ENCODE data around the gene RASAL2.
"Not testable (repeated sequence)": the region's sequence is repeated elsewhere in the genome, so short reads cannot be mapped to it uniquely, and the experiment has no call there.

The RASAL2 gene

DNA sequence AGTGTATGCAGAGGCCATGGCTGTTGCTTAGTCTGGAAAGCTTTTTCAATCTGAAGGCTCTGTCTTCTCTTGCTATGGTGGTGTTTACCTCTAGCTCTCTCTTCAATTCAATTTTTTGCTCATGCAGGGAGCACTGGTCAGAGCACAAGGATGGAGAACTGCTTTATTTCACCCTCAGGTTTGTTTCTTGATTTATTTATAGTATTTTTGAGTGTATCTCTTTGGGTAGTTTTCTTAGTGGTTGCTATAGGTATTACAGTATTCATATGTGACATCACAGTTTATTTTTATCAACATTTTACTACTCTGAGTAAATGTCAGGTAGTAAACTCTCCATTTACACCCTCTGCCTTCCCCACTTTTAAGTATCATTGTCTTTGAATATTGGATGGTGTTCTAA is 147.9 kb downstream of the RASAL2 start:
- DNase-seq: no peak

DNA sequence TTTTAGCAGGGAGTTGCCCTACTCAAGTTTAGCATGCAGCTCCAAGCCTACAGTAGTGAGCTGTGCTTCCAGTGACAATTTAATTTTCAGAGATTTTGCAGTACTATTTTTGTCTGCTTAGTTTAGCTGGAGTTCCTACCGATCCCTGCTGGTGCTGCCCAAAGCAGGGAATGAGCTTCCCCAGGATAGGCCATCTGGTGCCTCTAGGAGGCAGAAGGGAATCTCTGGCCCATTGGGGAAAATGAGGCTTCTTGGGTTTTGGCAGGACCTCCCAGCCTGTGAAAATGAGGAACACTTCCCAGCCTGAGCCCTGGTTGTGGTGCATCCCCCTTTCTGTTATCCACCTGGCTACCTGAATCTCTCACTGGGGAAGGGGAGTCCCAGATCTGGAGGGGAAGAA is 149.2 kb downstream of the RASAL2 start:
- DNase-seq: no peak

DNA sequence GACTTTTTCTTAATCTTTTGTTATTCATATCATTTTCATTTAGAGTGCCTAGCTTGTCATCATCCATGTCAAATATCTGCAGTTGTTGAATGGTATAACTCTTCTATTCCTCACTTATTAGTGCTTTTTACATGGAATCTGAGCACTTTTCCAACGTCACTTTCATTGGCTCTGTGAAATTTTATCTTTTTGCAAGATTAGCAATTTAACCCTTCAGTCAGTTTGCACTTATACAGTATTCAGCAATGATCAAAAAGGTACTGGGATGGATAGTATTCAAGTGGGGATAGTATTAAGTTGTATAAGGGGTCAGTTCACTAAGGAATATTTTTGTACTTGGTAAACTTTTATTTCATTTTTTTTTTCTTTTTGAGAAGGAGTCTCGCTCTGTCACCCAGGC is 150.0 kb downstream of the RASAL2 start:
- DNase-seq: no peak

DNA sequence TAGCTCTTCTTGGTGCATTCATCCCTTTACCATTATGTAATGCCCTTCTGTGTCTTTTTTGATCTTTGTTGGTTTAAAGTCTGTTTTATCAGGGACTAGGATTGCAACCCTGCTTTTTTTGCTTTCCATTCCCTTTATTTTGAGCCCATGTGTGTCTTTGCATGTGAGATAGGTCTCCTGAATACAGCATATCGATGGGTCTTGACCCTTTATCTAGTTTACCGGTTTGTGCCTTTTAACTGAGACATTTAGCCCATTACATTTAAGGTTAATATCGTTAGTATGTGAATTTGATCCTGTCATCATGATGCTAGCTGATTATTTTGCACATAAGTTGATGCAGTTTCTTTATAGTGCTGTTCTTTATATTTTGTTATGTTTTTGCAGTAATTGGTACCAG is 154.4 kb downstream of the RASAL2 start:
- DNase-seq: not testable (repeated sequence)

DNA sequence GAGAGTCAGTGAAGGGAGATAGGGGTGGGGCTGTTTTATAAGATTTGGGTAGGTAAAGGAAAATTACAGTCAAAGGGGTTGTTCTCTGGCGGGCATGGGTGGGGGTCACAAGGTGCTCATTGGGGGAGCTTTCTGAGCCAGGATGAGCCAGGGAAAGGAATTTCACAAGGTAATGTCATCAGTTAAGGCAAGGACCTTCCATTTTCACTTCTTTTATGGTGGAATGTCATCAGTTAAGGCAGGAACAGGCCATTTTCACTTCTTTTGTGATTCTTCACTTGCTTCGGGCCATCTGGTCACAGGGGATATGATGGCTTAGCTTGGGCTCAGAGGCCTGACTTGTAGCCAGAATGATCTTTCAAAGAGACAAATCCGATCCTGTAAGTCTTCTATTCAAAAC is 159.7 kb downstream of the RASAL2 start:
- not testable (repeated sequence) for DNase-seq

DNA sequence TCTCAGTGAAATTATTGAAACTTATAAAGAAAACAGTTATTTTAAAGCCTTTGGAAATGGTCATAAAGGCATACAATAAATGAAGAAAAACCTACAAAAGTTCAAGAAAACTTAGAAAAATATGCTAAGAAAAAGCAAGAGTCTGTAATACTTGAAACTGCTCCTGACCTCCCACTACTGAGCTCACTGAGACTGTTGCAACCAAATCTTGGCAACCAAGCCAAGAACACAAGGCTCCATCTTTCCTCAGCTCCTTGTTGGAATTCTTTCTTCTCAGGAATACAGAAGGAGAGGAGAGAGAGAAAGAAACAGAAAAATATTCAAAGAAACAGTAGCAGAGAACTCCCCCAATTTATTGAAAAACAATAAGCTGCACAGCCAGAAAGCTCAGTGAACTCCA is 160.5 kb downstream of the RASAL2 start:
- DNase-seq: no peak

DNA sequence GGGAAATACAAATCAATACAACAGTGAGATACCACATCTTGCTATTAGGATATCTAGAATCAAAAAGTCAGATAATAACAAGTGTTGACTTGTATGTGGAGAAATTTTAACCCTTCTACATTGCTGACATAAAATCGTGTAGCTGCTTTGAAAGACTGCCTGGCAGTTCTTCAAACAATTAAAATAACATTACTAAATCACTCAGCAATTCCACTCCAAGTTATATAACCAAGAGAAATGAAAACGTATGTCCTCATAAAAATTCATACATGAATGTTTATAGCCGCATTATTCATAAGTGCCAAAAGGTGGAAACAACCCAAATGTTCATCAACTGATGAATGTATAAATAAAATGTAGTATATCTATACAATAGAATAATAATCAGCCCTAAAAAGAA is 164.6 kb downstream of the RASAL2 start:
- DNase-seq: no peak

DNA sequence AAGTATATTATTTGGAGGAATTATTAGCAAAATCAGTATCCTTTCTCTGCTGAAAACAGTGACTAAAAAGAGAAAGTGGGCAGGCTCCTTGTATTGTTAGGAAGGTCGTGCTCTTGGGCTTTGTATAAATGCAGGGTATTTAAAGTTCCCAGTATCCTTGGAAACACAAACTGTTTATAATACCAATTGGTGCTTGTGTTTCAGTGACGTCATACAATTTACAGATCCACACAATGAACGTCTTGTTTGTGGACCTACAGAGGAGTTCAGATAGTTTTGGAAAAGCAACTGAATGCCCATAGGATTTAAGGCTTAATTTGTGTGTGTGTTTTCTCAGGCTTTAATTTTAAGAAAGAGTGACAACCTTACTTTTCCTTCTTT is 168.2 kb downstream of the RASAL2 start:
- no peak for DNase-seq

DNA sequence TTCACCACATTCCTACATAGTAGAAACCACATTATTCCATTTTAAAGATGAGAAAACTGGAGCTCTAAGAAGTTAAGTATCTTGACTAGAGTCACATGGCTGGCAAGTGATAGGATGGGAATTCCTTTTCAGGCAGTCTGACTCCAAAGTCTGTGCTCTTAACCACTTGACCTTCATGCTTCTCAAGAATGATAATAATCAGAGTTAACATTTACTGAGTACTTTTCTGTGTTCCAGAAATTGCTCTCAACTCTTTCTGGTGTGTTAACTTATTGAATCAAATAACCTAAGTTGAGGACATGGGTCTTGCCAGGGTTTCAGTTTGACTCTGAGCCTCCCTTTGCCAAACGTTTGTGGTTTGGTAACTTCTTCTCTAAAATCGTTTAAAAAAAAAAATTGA is 169.4 kb downstream of the RASAL2 start:
- DNase-seq: no peak

DNA sequence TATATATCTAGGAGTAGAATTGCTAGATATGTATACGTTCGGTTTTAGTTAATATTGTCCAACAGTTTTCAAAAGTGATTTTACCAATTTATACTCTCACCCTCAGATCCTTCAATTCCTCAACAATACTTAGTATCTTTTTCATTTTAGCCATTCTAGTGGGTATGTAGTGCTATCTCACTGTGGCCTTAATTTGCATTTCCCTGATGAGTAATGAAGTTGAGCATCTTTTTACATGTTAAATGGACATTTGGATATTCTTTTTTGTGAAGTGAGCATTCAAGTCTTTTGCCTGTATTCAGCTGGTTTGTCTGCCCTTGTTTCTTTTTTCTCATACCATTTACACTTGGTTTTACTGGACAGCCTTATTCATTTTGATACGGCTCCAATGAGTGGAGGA is 172.2 kb downstream of the RASAL2 start:
- DNase-seq: no peak

DNA sequence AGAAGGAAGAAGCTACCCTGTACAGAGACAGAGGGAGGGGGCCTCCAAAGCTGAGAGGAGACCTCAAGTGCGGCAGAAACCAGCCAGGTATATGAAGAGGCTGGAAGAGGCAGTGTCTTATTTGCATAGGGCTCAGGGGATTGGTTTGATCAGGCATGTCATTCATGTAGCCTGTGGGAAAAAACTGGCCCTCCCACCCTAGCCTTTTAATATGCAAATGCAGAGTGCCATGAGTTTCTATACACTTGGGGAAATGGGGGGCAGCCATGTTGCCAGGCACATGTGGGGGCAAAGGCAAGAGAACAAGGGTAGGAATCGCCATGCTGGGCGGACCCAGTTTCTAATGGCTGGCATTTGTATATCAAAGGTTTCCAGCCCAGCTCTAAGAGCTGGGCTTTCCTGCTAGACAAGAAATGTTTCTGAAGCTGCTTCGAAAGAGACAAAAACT is 172.7 kb downstream of the RASAL2 start:
- DNase-seq: no peak

DNA sequence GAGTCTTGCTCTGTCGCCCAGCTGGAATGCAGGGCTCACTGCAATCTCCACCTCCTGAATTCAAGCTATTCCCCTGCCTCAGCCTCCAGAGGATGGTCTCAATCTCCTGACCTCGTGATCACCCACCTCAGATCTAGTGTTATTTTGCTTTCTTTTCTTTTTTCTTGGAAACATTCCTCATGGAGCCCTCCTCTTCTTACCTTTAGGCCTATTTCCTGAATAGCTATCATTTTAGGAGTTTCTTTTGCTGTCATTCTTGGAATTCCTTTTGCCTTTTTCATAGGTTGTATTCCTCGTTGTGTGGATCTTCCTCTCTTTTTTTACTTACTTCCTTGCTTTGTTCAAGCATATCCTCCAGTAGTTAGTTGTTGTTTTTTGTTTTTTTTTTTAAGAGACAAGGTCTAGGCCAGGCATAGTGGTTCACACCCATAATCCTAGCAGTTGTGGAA is 173.8 kb downstream of the RASAL2 start:
- DNase-seq: no peak

DNA sequence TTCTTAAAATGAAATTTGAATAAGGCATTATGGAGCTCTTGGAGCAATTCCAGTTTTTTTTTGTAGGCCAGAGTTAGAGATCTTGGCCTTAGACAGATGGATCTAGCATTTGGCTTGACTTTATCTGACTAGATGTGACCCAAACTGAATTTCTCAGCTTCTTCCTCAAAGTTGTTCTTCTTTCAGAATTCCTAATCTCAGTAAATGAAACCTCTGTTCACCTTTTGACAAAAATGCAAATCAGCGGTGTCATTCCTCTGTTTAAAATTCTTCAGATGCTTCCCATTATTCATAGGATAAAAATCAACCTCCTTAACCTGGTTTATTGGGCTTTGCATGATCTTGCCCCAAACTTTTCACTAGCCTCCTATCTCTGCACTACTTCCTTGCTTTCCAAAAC is 177.6 kb downstream of the RASAL2 start:
- no peak for DNase-seq

DNA sequence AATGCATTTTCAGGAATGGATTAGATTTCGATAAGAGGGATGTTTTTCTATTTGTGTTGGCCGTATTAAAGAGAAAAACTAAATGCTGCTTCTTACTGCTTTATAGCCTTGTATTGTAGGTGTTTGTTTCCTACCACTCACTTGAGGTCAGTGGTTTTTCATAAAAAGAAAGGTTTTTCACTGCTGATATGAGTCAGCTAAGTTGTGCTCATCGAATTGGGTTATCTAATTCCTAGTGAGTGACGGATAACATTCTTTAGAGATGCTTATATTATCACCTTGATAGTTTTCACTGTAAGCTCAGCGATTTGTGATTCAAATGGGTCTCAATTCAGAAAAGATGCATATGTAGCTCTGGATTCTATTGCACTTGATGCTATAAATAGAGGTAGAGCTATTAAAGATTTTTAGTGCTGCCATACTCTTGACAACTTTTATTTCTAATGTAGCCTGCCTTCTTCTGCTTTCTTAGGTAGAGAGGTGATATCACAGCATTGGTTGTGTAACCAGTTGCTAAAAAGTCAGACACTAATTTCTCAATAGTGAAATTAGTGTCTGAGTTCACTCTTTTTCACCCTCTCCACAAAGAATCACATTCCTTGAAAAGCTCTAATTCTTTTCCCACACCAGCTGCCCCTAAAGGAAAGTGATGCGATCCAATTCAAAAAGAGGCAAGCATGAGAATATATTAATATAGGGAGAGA is 180.0 kb downstream of the RASAL2 start:
- DNase-seq: no peak

DNA sequence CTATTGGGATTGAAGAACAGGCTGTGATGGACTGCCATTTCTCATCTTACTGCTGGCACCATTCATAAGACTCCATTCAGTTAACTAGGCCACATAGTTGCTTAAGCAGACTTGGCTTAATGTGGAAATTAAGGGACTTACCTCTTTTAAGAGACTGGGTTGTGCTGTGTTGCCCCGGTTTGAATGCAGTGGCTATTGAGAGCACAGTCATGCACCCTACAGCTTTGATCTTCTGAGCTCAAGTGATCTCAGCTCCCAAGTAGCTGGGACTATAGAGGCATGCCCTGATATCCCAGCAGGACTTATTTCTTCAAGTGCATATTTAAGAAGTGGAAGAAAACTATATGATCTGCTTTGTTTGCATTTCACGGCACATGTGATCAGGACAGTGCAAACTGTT is 181.1 kb downstream of the RASAL2 start:
- no peak for DNase-seq

DNA sequence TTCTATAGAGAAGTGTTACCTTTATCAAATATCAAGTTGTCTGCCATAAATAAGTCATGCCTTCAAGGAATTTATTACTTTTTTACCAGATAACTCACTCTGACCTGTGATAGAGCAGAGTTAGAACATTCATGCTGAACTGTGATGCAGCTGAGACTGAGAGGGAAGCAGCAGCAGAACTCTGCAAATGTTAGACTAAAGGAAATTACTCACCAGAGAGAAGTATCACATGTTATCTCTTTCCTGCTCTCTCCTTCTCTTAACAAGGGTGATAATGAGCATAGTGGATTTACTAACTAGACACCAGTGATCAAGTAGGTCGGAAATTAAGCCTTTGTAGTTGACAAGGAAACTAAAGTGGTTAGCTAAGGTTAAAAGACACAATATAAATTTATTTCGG is 181.6 kb downstream of the RASAL2 start:
- DNase-seq: no peak

DNA sequence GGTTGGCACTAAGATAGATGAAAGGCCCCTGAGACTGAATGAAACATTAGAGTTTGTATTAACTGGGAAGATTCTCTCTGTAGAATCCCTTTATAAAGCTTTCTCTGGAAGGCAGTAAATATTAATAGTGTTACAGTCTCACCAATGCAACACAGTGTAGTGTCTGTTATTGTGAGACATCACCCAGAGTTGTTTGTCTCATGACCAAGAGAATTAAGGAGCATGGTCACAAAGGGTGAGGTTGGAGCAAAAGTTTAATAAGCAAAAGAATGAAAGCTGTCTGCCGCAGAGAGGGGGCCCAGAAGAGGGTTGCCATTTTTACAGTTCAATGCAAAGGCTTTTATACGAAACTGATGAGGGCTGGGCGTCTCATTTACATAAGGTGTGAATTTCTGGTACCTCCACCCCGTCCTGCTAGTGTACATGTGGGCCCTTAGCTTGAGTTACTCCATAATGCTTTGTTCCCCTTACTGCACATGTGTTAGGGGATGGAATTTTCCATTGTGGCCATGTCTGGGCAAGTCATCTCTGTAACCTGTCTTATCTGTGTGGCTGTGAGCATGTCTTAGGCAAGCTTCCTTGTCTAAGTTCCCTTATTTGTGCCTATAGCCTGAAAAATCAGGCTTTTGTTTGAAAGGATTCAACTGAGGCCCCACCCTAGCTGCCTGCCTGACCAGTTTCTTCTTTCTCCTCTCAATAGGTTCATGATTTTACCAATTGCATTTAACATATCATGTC is 184.1 kb downstream of the RASAL2 start:
- DNase-seq: no peak

DNA sequence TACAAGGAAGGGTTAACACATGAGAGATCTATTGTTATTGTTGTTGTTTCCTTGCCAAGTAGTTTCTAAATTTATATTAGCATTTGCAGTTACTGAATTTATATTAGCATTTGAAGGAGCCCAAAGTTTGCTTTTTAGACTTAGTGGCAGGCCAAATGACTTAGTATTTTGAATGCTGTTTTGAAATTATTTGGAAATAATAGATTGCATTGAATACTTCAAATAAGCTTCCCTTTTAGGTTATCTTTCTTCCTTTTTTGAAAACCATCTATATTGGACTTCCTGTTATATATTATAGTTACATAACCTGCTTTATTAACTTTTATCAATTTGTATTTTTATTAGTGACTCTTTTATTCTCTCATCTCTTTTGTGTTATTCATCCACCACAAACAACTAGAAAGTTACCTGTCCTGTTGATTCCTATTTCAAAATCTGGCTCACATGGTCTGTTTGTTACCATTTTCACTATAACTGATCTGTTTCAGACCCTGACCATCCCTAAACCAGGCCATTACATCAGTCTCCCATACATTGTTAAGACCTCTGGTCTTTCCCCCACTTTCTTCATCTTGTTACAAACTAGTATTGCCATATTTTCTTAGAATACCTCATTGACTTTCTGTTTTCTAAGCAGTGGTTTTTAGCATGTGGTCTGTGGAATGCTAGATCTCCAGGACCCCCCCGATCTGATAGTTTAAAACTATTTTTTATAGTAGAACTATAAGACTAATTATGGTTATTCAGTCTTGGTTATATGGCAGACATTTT is 185.2 kb downstream of the RASAL2 start:
- no peak for DNase-seq

DNA sequence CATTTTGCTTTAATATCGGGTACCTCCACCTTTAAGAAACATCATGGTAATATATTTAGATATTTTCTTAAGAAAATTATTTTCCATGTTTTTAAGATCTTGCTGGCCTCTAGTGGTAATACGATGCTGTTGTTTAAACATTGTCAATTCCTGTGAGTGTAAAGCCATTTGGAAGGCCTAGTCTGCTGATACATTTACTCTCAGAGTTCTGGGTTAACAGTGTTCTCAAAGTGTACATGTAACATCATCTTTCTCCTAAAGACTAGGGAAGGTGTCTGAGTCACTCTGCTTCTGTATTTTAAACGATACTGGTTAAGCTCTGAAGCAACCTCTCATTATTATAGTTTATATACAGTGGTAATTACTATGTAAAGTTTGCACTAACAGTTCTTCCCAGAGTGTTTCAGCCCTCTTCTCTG is 189.1 kb downstream of the RASAL2 start:
- DNase-seq: no peak

DNA sequence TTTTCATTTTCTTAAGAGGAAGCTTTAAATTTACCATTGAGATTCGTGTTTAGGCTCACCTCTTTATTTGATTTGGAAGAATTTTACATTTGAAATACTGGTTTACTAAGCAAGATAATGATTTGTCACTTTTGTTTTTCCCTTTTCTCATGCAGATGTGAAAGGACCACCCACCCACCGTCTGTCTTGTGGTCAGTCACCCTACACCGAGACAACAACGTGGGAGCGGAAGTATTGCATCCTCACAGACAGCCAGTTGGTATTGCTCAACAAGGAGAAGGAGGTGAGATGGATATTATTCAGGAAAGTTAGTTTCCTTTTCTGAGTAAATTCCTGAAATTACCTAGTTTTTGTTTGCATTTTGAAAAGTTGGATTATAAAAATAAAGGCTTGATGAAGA is 189.5 kb downstream of the RASAL2 start:
- no peak for DNase-seq

DNA sequence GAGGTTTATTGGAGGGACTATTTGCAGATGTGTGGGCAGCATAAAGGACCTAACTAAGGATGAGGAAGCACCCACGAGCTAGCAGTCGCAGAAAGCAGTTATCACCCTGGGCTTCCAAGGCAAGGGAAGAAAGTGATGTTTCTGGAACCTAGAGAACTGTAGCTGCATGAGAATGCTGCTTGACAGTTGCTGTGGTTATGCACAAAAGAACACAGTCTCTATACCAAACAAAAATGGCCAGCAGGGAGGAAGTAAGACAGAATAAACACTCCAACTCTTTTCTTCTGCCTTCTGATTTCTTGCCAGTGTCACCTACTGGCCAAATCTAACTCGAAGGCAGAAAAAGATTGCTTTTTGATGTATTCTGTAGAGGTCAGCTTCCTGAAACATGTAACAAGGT is 190.2 kb downstream of the RASAL2 start:
- no peak for DNase-seq

DNA sequence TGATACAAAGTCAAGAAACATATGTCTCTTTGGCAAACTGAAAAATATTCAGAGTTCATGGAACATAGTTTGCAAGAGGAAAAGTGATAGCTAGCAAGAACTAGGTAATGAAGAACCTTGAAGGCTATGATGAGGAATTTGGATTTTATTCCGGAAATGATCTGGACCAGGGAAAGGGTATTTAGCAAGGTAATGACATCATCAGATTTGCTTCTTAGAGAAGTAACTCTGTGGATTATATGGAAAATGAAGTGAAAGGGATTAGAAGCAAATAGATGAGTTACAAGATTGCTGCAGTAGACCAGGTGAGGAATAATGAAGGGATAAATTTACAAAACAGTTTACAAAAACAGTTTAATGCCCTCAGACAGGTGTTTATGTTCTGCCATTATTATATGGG is 197.3 kb downstream of the RASAL2 start:
- DNase-seq: no peak

DNA sequence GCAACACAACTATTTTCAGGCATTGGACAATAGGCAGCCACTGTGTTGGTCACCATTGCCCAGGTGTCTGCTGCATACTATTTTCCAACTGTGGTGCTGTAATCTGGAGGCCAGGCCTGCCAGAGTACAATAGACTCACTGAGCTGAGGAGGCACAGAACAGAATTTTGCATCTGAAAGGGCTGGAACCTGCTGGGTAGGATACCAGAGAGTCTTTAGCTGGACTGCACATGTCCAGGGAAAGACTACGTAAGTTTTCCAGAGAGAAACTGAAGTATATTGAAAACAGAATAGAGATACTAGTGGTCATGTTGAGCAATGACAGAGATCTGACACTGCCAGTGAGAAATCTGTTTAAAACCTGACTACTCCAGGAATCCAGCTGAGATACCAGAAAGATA is 200.8 kb downstream of the RASAL2 start:
- DNase-seq: no peak

DNA sequence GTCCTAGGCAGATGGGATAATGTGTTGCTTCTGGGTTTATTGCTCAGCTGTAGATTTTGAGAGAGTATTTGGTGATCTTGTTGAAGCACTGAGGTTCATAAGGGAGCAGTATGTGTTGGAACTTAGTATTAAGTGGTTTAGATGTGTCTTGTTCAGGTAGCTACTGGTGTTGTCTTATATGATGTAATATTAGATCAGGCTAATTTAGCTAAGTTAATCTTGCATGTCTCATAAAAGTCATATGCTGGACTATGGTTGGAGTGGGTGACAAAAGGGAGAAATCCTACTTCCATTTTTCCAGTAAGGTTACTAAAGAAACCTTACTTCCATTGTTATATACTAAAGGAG is 206.4 kb downstream of the RASAL2 start:
- DNase-seq: no peak
